HG03457 (cell line): ENCODE data around the gene NMNAT2.

ENCODE experiments used
- ATAC-seq: cut with Tn5 transposase; IDR thresholded peaks from one replicate; pipeline ENCODE4 v1.9.1; 2021; ENCODE audit warnings: moderate number of reproducible peaks; ENCODE audit not compliant: unreplicated experiment

NMNAT2 gene

GRCh38 chr1:183319606-183320005 lies 98.6 kb downstream of the NMNAT2 start:
- ATAC-seq: no peak

- no peak for ATAC-seq
These were observed 99.1 kb downstream of the NMNAT2 start for GRCh38 chr1:183319051-183319450.

- no peak for ATAC-seq
These were observed 99.7 kb downstream of the NMNAT2 start for GRCh38 chr1:183318433-183318832.

- no peak for ATAC-seq
These were observed 102.0 kb downstream of the NMNAT2 start for GRCh38 chr1:183315991-183316758.

GRCh38 chr1:183313063-183313462 lies 105.1 kb downstream of the NMNAT2 start:
- no peak for ATAC-seq

GRCh38 chr1:183310753-183311479 lies 107.3 kb downstream of the NMNAT2 start:
- ATAC-seq: no peak

GRCh38 chr1:183308719-183309118 lies 109.5 kb downstream of the NMNAT2 start:
- ATAC-seq: no peak

- ATAC-seq: no peak
These were observed 111.7 kb downstream of the NMNAT2 start for GRCh38 chr1:183306317-183307042.

DNA sequence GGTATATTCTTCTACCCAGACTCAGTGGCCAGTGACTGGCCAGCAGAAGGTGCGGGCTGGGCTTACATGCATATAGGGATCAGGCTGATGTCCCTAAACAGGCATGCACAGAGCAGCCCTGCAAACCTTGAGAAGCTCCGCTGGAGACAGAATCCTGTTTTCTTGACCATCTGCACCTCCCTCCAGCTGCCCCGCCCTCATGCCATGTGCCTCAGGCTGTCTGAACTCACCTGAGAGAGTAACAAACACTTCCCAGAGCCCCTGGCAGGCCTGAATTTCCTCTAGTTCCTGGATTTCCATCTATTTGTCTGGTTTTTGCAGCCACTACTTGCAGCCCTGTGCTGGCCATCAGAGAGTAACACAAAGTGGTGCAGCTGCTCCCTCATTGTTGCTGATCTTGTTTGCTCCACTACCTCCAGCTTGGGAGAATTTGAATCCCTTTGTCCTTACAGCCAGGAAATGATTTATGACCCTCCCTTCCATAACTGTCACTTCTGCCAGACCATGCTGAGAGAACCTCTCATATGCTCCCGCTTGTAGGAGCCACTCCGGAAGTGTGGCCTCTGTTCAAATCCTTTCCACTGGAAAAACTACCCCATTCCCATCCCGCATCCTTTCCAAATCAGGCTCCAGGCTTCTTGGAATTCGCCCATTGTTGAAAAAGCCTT lies 113.6 kb downstream of the NMNAT2 start:
- ATAC-seq: no peak

- ATAC-seq: no peak
These were observed 114.3 kb downstream of the NMNAT2 start for GRCh38 chr1:183303901-183304300.

- no peak for ATAC-seq
These were observed 114.9 kb downstream of the NMNAT2 start for GRCh38 chr1:183303323-183303645.

- ATAC-seq: no peak
These were observed 115.5 kb downstream of the NMNAT2 start for GRCh38 chr1:183302452-183303322.

- no peak for ATAC-seq
These were observed 116.9 kb downstream of the NMNAT2 start for GRCh38 chr1:183301239-183301638.

- no peak for ATAC-seq
These were observed 117.4 kb downstream of the NMNAT2 start for GRCh38 chr1:183300828-183301227.

DNA sequence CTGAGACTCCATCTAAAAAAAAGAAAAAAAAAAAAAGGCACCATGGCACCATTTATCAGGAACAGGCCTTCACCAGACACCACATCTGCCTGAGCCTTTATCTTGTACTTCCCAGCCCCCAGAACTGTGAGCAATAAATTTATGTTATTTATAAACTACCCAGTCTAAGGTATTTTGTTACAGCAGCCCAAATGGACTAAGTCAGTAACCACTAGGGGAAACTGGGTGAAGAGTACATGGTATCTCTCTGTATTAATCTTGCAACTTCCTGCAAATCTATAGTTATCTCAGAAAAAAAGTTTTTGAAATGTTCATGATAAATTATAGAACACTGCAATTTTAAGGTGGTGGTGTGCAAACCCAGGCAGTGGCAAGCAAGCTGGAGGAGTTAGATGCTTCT lies 117.8 kb downstream of the NMNAT2 start:
- ATAC-seq: no peak

- no peak for ATAC-seq
These were observed 121.4 kb downstream of the NMNAT2 start for GRCh38 chr1:183296782-183297181.

- no peak for ATAC-seq
These were observed 122.7 kb downstream of the NMNAT2 start for GRCh38 chr1:183295521-183295920.

DNA sequence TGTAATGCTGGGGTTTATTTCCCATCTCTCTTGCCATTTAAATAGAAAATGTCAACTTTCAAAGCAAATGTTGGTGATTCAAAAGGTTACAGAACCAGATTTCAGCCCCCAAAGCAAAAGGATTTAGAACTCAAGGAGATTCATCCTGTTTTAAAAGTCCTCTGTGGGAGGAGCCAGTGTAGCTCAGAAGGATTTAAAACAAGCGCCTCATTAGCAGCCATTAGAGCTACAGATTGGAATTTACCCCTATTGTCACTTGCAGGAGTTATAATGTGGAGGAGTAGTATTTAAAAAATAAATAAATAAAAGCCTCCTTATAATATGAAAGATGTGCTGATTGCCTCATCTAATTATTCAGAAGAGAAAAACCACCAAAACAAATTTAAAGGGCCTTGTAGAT lies 124.3 kb downstream of the NMNAT2 start:
- ATAC-seq: no peak

- ATAC-seq: no peak
These were observed 124.9 kb downstream of the NMNAT2 start for GRCh38 chr1:183293241-183293640.

GRCh38 chr1:183291802-183292514 lies 126.2 kb downstream of the NMNAT2 start:
- no peak for ATAC-seq
